Measurements from ENCODE around the gene GCLC.

- TF ChIP-seq POLR2A (IDR thresholded peaks at IDR 0.05) (no peak), CTCF (IDR thresholded peaks at IDR 0.05) (no peak)
Observed at GRCh38 chr6:53456809-53457208, 88.1 kb downstream of the GCLC start.

All from testis (tissue), 2 donors.